GM18526 (cell line): ENCODE data around the gene FAM83D.

Experiments used
- POLR2A ChIP-seq: IDR thresholded peaks from 3 replicates; pipeline ENCODE4 v1.6.1; 2011; ENCODE audit not compliant: insufficient read length; ENCODE audit errors: extremely low read depth

The FAM83D gene

DNA sequence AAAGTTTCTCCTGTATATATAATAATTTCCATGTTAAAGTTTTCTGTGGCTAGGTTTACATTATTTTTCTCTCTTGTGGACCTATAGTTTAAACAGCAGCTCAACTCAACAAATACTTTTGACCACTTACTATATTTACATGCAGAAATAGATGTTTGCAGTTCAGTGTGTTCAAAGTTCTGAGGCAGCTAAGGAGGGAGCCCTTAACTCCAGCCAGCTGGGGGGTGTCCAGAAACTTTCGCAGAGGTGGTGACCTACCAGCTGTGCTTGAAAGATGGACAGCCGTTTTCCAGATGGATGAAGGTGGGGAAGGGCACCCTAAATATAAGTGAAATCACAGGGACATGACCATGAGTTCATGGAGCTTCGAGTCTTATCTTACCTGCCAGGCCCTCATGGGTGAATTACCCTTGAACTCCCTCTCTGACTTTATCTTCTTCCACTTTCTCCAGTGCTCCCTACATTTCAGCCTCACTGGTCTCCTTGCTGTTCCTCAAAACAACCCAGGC, 69.4 kb downstream of the FAM83D start:
- no peak for TF ChIP-seq POLR2A

DNA sequence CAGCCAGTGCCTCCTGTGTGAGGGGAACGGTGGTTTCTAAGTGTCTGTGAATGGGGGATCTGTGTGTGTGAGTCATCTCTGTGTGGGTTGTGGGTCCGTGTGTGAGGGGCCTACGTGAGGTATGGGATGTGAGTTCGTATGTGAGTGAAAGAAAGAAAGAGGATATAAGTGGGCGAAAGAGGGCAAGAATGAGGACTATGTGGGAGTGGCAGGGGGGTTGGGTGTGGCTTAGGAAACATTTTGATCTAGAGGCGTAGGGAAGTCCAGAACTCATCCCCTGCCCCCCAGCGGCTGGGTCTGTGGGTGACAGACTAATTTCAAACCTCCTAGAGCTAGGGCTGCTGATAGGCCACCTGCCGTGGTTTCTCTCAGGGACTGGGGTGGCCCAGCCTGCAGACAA, 71.4 kb downstream of the FAM83D start:
- no peak for TF ChIP-seq POLR2A

DNA sequence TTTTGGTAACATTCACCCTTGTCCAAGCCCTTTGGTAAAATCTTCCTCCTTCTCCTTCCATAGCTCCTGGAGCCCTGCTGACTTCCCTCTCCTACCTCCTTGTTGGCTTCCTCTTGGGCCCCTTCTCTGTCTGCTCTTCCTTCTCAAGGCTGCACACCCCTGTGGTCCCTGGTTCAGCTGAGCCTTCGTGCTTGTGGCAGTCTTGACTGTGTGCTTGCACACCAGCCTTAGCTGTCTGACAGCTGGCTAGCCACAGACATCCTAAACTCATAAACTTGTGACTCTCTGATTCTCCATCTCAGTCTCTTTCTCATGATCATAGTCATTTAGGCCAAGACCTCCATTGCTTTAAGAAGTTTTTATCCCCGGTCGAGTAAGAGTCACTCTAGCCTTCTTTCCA, 73.0 kb downstream of the FAM83D start:
- no peak for TF ChIP-seq POLR2A

DNA sequence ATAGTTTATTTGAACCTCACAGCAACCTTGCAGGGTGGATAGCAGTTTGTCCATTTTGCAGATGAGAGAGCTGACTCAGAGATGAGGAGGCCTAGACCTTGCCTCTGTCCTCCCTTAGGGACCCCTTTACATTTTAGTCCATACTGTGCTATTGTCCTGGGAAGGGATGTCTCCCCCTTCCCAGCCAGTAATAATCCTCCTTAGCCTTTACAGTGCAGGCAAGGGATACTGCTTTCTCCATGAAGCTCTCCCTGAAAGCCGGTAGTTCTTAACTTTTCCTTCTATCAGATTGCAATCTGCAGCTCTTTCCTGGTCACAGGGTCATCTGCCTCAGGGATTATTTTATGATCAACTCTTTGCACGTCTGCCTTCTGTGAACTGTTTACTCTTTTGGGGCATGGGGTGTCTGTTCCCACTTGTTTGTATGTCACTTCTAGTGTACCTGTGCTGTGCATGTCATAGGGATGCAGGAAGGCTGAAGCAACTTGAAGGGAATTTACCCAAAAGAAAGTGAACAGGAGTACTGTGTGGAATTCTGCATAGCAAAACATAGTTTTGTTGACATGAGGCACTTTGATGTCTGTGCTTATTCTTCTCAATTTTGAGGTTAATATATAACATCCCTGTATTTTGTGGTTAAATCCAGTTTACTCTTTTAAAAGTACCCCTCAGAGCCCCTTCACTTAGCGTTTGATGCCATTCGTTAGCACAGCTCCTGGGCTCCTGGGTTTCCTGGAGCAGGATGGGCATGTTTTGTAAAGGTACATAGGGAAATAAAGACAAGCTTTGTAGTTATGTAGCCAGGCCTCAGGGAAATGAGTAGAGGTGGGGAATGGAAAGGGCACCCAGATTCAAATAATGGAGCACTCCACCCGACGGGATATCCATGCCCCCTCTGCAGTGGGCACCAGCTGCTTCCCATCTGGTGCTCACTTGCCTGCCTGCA, 74.0 kb downstream of the FAM83D start:
- no peak for TF ChIP-seq POLR2A
